H1 (cell line): Measurements from ENCODE around the gene SYNGR4. TPM values are rescaled to one million over a fixed set of nuclear protein-coding genes. Genes with fewer than 3 reads are reported as not detected.

ENCODE experiments used
- BCL11A ChIP-seq, 2 experiments: IDR thresholded peaks; one replicate each; pipeline ENCODE4 v1.6.1; 2011; ENCODE audit warnings: low read depth in 2 of 2, low read length in 2 of 2, mild to moderate bottlenecking in 2 of 2
- CHD7 ChIP-seq: fragments of 300-600 bp; sonication (generic); IDR thresholded peaks from 2 replicates; pipeline ENCODE4 v1.7.1; 2012; ENCODE audit warnings: low read length, moderate library complexity, mild to moderate bottlenecking, inconsistent platforms; ENCODE audit not compliant: insufficient replicate concordance
- CTBP2 ChIP-seq: IDR thresholded peaks from 2 replicates; pipeline ENCODE4 v1.7.0; 2011; ENCODE audit warnings: borderline replicate concordance, mild to moderate bottlenecking, moderate library complexity, mixed read lengths, low read length; ENCODE audit not compliant: insufficient read depth, insufficient read length
- JUND ChIP-seq: IDR thresholded peaks from 2 replicates; pipeline ENCODE4 v1.6.1; 2011; ENCODE audit warnings: mild to moderate bottlenecking, improper control_type of control experiment, low read length
- NRF1 ChIP-seq: IDR thresholded peaks from 2 replicates; pipeline ENCODE4 v1.6.1; 2011; ENCODE audit warnings: mild to moderate bottlenecking, low read depth, low read length, improper control_type of control experiment
- RAD21 ChIP-seq, 2 experiments: IDR thresholded peaks in 1 of 2; conservative IDR thresholded peaks in 1 of 2; 2 replicates each; pipeline ENCODE4 v1.6.1; 2011; ENCODE audit warnings: low read depth in 2 of 2, low read length in 2 of 2, improper control_type of control experiment in 1 of 2, inconsistent platforms in 1 of 2, mild to moderate bottlenecking in 1 of 2, moderate library complexity in 1 of 2
- SIN3A ChIP-seq, 2 experiments: IDR thresholded peaks in 1 of 2; conservative IDR thresholded peaks in 1 of 2; 2 replicates each; pipeline ENCODE4 v1.6.1; 2011 to 2012; ENCODE audit warnings: low read length in 2 of 2, improper control_type of control experiment in 1 of 2, low read depth in 1 of 2, mild to moderate bottlenecking in 1 of 2
- SIRT6 ChIP-seq: IDR thresholded peaks from one replicate; pipeline ENCODE4 v1.7.1; 2012; ENCODE audit warnings: low read length, inconsistent platforms
- TAF1 ChIP-seq: IDR thresholded peaks from 2 replicates; pipeline ENCODE4 v1.6.1; 2011; ENCODE audit warnings: mild to moderate bottlenecking, low read depth, low read length
- TEAD4 ChIP-seq: IDR thresholded peaks from 2 replicates; pipeline ENCODE4 v1.6.1; 2012; ENCODE audit warnings: low read depth, low read length, inconsistent platforms, mixed read lengths
- polyA plus RNA-seq, 7 experiments: library from polyadenylated mRNA; depleted of rRNA in 3 of 7; stranded (reverse) in 5 of 7; unstranded in 2 of 7; fragments of >200 nt in 5 of 7; fragments of 200-250 nt in 2 of 7; gene quantifications; 1 replicate in 5 of 7; 2 replicates in 1 of 7; 4 replicates in 1 of 7; pipeline versions ENCODE4 v1.2.1 to v1.2.3, GENCODE V29; 2011 to 2013; ENCODE audit warnings: missing spikeins in 2 of 7, mixed read lengths in 2 of 7
- total RNA-seq: library from RNA; stranded (reverse); fragmentation: NEBNext Ultra II Directional; extraction: Animal tissue kit (Norgen Biotek cat#: 25700); gene quantifications from 2 replicates; pipeline ENCODE4 v1.2.1, GENCODE V29; 2021

The SYNGR4 gene
- total and polyA plus RNA-seq, 2 of the 8 experiments (the other 6 are each of a cell fraction or from before 2014, with no cell fraction given): 0.41 TPM; not detected in 1

GRCh38 chr19:48340995-48341394 is 23.2 kb upstream of the SYNGR4 start (continued):
- TF ChIP-seq CHD7 (no peak), TAF1 (no peak), JUND (no peak), SIN3A (conservative IDR thresholded peaks at IDR 0.05 in 1 of 2, IDR thresholded peaks at IDR 0.05 in 1 of 2; ENCODE audit: low read depth in 1 of 2, low read length in 2 of 2) (no peak), NRF1 (no peak), RAD21 (IDR thresholded peaks at IDR 0.05 in 1 of 2, conservative IDR thresholded peaks at IDR 0.05 in 1 of 2; ENCODE audit: low read depth in 2 of 2, low read length in 2 of 2) (no peak), BCL11A (IDR thresholded peaks at IDR 0.05; ENCODE audit: low read depth in 2 of 2, low read length in 2 of 2) (no peak), TEAD4 (no peak), SIRT6 (no peak), CTBP2 (no peak)
